Measurements from ENCODE around the gene VWA8.

VWA8 gene

GRCh38 chr13:41960637-41961465 lies at the start of gene VWA8 (continued):
- TF ChIP-seq, protein P1, sequence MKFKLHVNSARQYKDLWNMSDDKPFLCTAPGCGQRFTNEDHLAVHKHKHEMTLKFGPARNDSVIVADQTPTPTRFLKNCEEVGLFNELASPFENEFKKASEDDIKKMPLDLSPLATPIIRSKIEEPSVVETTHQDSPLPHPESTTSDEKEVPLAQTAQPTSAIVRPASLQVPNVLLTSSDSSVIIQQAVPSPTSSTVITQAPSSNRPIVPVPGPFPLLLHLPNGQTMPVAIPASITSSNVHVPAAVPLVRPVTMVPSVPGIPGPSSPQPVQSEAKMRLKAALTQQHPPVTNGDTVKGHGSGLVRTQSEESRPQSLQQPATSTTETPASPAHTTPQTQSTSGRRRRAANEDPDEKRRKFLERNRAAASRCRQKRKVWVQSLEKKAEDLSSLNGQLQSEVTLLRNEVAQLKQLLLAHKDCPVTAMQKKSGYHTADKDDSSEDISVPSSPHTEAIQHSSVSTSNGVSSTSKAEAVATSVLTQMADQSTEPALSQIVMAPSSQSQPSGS (tag by site-specific recombination; IDR thresholded peaks at IDR 0.05; ENCODE audit: low read depth): 0 out of 2 replicates have a peak, but pooled peaks have one; percentile 14
- TF ChIP-seq TRIM28 (IDR thresholded peaks at IDR 0.05; ENCODE audit: borderline replicate concordance, low read length) (peak; percentile 25; the same call in 1 of the 2 replicates), ZNF704 (tag by site-specific recombination; IDR thresholded peaks at IDR 0.05) (0 out of 2 replicates have a peak, but pooled peaks have one; percentile 27), ZNF629 (tag by site-specific recombination; IDR thresholded peaks at IDR 0.05) (peak; percentile 67), KLF16 (tag by site-specific recombination; IDR thresholded peaks at IDR 0.05) (0 out of 2 replicates have a peak, but pooled peaks have one; percentile 68), ZIC2 (tag by site-specific recombination; IDR thresholded peaks at IDR 0.05) (peak; percentile 77), BCL11A (tag by site-specific recombination; IDR thresholded peaks at IDR 0.05; ENCODE audit: low read depth) (no peak), ZNF132 (tag by site-specific recombination; IDR thresholded peaks at IDR 0.05; ENCODE audit: borderline replicate concordance) (no peak), ZBTB1 (tag by site-specific recombination; IDR thresholded peaks at IDR 0.05) (peak; percentile 100), ZBTB11 (tag by site-specific recombination; conservative IDR thresholded peaks at IDR 0.05; ENCODE audit: low read depth) (peak; percentile 98), ZNF157 (tag by site-specific recombination; IDR thresholded peaks at IDR 0.05) (no peak), ZNF202 (tag by site-specific recombination; IDR thresholded peaks at IDR 0.05; ENCODE audit: borderline replicate concordance) (no peak), ZNF18 (tag by site-specific recombination; IDR thresholded peaks at IDR 0.05) (peak; percentile 45; the same call in 1 of the 2 replicates), ZNF580 (tag by site-specific recombination; IDR thresholded peaks at IDR 0.05) (peak; percentile 86), ZBTB20 (tag by site-specific recombination; IDR thresholded peaks at IDR 0.05) (peak; percentile 78; the same call in 1 of the 2 replicates), ZNF416 (tag by site-specific recombination; IDR thresholded peaks at IDR 0.05) (no peak), BCL11B (tag by site-specific recombination; IDR thresholded peaks at IDR 0.05; ENCODE audit: low read depth) (0 out of 2 replicates have a peak, but pooled peaks have one; percentile 14), ZNF76 (tag by site-specific recombination; IDR thresholded peaks at IDR 0.05; ENCODE audit: borderline replicate concordance, low read depth) (peak; percentile 79), ZNF610 (tag by site-specific recombination; IDR thresholded peaks at IDR 0.05; ENCODE audit: borderline replicate concordance) (peak; percentile 81)
- TF ChIP-seq, protein P2, sequence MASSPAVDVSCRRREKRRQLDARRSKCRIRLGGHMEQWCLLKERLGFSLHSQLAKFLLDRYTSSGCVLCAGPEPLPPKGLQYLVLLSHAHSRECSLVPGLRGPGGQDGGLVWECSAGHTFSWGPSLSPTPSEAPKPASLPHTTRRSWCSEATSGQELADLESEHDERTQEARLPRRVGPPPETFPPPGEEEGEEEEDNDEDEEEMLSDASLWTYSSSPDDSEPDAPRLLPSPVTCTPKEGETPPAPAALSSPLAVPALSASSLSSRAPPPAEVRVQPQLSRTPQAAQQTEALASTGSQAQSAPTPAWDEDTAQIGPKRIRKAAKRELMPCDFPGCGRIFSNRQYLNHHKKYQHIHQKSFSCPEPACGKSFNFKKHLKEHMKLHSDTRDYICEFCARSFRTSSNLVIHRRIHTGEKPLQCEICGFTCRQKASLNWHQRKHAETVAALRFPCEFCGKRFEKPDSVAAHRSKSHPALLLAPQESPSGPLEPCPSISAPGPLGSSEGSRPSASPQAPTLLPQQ (tag by site-specific recombination; IDR thresholded peaks at IDR 0.05): 0 out of 2 replicates have a peak, but pooled peaks have one; percentile 54
- TF ChIP-seq, protein P3, sequence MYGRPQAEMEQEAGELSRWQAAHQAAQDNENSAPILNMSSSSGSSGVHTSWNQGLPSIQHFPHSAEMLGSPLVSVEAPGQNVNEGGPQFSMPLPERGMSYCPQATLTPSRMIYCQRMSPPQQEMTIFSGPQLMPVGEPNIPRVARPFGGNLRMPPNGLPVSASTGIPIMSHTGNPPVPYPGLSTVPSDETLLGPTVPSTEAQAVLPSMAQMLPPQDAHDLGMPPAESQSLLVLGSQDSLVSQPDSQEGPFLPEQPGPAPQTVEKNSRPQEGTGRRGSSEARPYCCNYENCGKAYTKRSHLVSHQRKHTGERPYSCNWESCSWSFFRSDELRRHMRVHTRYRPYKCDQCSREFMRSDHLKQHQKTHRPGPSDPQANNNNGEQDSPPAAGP (tag by site-specific recombination; IDR thresholded peaks at IDR 0.05): peak; percentile 77; the same call in 1 of the 2 replicates
- TF ChIP-seq, protein P4, sequence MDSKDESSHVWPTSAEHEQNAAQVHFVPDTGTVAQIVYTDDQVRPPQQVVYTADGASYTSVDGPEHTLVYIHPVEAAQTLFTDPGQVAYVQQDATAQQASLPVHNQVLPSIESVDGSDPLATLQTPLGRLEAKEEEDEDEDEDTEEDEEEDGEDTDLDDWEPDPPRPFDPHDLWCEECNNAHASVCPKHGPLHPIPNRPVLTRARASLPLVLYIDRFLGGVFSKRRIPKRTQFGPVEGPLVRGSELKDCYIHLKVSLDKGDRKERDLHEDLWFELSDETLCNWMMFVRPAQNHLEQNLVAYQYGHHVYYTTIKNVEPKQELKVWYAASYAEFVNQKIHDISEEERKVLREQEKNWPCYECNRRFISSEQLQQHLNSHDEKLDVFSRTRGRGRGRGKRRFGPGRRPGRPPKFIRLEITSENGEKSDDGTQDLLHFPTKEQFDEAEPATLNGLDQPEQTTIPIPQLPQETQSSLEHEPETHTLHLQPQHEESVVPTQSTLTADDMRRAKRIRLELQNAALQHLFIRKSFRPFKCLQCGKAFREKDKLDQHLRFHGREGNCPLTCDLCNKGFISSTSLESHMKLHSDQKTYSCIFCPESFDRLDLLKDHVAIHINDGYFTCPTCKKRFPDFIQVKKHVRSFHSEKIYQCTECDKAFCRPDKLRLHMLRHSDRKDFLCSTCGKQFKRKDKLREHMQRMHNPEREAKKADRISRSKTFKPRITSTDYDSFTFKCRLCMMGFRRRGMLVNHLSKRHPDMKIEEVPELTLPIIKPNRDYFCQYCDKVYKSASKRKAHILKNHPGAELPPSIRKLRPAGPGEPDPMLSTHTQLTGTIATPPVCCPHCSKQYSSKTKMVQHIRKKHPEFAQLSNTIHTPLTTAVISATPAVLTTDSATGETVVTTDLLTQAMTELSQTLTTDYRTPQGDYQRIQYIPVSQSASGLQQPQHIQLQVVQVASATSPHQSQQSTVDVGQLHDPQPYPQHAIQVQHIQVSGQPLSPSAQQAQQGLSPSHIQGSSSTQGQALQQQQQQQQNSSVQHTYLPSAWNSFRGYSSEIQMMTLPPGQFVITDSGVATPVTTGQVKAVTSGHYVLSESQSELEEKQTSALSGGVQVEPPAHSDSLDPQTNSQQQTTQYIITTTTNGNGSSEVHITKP (tag by site-specific recombination; IDR thresholded peaks at IDR 0.05): peak; percentile 40
